Bone marrow (tissue), 2 donors: ENCODE measurements around the gene NUPR2.
"Not testable (repeated sequence)": the region's sequence is repeated elsewhere in the genome, so short reads cannot be mapped to it uniquely, and the experiment has no call there.

ENCODE experiments used
- DNase-seq, 2 donors: peaks; one replicate each; lab custom pipeline; 2025; lab: John Stamatoyannopoulos, UW

NUPR2 gene, protein sequence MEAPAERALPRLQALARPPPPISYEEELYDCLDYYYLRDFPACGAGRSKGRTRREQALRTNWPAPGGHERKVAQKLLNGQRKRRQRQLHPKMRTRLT

DNA sequence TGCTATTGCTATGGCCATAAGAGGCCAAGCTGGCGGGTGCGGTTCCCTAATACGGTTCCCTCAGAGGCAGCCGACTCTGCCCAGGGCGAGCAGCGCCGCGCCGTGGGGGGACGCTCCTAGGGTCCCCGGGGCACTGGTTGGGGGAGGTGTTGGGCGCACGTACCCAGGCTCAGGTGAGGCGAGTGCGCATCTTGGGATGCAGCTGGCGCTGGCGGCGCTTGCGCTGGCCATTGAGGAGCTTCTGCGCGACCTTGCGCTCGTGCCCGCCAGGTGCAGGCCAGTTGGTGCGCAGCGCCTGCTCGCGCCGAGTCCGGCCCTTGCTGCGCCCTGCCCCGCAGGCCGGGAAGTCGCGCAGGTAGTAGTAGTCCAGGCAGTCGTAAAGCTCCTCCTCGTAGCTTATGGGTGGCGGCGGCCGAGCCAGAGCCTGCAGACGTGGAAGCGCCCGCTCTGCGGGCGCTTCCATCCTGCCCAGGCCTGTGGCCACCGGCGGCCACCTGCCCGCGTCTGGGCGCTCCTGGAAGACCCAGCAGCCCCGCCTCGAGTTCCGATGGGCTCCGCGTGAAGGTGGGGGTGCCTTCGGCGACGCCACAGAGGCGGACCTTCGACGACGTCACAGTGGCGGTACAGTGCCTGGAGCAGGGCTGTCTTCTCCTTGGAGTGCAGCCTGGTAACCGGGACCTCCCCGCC, at the start of gene NUPR2:
Gene NUPR2, minus strand, starts transcription at position 566 of the 687 bp plus-strand sequence. Its CDS starts 103 bp downstream, at position 463.
- no peak for DNase-seq

DNA sequence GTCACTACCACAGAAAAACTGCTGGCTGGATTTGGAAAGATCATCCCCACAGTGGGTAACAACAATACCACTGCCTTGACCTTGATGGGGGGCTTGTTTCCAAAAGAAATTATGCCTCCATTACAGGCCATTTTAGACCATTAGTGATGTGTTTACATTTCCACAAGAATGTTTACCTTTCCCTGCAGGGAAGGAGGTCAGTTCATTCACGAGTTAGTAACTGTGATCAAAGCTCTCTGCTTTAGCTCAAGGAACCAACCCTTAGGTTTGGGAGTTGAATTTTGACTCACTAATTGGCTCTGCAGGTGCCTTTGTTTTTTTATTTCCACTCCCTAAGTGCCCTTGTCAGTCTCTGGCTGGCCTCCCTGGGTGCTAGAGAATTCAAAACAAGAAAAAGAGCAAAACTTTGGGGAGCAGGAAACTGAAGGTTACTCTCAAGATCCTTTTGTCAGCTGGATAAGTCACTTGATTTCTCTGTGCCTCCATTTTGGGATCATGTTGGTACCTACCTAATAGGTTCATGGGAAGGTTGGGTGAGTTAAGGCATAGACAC, 41.1 kb upstream of the NUPR2 start:
- no peak for DNase-seq

DNA sequence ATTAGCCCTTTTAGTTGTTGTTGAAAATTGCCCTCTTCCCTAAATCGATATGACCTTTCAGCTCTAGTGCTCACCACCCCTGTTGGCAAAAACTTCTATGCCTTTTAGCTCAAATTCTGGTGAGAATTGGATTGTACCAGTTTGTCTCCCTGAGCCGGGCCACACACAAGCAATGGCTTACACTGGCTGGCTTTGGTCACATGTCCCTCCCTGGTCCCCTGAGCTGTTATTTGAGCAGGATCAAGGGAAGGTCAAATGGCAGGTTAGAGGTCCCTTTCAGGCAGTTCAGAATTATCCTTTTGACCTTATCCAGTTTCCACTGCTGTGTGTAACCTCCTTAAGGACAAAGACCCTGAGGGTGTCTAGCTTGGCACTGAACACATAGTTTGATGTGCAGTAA, 14.8 kb upstream of the NUPR2 start:
- not testable (repeated sequence) for DNase-seq

DNA sequence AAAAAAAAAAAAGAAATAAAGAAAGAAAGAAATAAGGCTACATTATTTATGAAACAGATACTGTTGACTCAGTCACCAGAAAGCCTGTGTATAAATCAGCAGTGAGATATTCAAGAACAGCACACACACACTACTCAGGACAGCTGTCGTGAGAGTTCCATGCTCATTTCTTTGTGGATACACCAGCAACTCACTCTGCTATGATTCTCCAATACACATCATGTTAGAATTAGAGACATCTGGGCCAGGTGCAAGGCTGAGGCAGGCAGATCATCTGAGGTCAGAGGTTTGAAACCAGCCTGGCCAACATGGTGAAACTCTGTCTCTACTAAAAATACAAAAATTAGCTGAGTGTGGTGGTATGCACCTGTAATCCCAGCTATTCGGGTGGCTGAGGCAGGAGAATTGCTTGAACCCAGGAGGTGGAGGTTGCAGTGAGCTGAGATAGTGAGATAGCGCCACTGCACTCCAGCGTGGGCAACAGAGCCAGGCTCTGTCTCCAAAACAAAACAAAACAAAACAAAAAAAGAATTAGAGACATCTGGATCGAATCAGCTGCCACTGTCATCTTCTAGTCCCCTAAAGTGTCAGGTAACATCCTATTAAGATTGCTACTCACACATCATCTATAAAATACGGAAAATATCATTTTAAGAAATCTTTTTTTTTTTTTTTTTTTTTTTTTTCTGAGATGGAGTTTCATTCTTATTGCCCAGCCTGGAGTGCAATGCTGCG, 11.2 kb upstream of the NUPR2 start:
- DNase-seq, result no peak

DNA sequence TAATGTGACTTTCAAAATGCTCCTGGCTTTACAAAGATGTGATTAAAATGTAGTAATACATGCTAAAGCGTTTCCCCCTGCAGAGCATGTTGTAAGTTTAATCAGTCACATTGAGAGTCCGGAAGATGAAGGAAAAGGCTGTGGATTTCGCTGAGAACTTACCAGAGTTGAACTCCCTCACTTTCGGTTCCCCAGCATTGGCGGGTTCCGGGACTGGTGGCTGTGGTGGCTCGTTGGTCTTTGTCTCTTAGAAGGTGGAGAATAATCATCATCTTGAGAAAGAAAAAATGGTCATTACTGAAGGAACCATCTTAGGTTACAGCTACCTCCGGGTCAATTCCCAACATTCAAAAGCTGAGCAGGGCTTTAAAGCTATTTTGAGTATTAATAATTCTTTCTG, 9.6 kb upstream of the NUPR2 start:
- DNase-seq, result no peak

DNA sequence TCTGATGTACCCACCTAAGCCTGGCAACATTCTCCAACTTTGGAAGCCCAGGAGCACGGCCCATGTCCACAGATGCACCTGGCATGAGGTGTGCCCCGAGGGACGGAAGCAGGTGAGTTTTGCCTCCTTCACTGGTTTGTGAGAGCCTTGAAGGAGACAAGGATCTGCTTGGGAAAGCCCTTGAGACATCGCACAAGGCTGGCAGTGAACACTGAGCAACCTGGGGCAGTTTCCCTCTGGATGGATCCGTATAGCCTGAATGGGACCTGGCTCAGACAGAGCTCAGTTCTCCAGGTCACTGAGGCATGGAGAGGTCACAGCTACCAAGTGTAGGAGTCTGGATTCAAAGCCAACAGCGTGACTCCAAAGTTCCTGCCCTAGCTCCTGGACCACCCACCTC, 8.8 kb upstream of the NUPR2 start:
- DNase-seq, result no peak

DNA sequence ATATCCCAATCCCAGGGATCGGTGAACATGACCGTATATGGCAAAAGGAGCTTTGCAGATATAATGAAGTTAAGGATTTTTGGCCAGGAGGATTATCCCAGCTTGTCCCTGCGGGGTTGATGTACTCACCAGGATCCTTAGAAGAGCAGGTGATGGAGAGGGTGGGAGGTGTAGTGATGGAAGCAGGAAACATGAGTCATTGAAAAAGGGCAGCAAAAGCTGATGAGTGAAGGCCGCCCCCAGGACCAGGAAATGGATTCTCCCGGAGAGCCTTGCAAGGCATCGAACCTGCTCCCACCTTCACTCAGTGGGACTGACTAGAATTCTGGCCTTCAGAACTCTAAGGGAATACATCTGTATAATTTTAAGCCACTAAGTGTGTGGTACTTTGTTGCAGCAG, 5.2 kb upstream of the NUPR2 start:
- no peak for DNase-seq

DNA sequence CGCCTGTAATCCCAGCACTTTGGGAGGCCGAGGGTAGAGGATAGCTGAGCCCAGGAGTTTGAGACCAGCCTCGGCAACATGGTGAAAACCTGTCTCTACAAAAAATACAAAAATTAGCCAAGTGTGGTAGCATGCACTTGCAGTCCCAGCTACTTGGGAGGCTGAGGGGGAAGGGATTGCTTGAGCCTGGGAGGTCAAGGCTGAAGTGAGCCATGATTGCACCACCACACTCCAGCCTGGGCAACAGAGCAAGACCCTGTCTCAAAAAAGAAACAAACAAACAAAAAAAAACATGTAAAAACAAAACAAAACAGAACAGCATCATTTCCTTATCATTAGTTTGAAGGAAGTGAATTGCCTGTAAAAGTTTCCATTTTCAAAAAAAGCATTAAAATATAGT, 4.0 kb downstream of the NUPR2 start:
- not testable (repeated sequence) for DNase-seq

DNA sequence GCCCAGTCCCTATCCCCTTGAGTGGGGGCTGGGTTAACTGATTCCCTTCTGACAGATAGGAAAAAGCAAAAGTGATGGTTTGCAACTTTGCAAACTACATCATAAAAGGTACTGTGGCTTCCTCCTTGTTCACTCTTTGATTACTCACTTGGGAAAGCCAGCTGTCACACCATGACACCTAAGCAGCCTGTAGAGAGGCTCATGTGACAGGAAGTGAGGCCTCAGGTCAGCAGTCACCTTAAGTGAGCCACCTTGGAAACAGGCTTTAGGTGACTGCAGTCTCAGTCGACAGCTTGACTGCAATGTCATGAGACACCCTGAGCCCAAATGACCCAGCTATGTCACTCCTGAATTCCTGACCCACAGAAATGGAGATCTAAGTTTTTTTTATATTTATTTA, 5.6 kb downstream of the NUPR2 start:
- DNase-seq, result no peak

DNA sequence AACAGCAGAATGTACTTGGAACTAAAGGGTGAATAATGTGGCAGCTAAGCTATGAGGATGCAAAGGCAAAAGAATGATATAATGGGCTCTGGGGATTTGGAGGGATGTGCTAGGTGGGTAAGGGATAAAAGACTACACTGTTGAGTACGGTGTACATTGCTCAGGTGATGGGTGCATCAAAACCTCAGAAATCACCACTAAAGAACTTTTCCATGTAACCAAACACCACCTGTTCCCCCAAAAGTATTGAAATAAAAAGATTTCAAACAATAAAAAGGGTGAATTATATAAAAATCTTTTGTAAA, 8.3 kb downstream of the NUPR2 start:
- DNase-seq, result no peak

DNA sequence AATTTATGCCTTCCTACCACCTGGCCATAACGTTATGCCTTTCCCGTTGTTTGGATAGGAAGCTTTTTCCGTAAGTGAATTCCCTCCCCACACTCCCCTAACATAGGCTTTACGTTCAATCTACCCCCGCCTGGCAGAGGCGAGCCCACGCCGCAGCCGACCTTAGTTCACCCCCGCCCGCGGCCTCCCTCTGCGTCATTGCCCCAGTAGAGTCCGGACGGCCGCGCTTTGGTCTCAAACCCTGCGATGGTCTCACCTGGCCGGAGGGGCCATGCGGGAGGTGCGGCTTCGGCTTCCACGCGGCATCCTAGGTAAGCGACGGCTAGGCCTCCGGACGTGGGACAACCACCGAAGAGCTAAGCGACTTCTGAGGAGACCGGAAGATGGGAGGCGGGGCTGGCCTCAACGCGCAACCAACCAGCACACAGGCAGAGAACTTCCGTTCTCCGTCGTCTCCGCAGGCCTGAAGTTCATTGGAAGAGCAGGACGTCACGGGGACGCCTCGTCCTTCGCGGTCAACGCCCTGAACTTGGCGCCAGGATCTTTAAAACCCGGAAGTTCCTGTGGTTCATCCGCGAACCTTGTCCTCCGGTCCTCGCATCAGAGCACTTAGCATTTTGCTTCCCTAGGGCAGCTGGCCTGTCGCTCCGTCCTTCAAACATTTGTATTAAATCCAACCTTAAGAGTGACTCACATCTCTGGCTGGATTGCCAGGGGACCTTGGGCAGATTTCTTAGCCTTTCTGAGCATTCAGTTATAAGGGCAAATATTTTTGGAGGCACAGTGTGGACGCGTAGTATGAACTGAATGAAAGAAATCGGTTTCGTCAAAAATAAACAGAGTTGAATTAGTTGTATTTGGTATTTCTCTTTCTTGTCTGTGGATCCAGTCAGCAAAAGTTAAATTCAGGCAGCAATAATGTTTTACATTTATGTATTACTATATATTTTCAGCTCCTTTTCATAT, 9.8 kb downstream of the NUPR2 start, which contains the start of gene CHCHD2:
Gene CHCHD2, minus strand, starts transcription at position 369 of the 966 bp plus-strand sequence. Its CDS starts 63 bp downstream, at position 306.
- peak; percentile 72 to 98 for DNase-seq

DNA sequence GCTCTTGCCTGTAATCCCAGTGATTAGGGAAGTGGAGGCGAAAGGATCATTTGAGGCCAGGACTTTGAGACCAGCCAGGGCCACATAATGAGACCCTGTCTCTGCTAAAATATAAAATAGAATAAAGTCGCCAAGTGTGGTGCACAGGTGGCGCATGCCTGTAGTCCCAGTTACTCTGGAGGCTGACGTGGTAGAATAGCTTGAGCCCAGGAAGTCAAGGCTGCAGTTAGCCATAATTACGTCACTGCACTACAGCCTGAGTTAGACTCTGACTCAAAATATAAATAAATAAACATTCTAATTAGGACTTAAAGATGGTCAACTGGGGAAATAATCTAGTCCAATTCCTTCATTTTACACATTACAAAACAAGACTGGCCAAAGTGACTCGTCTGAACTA, 10.7 kb downstream of the NUPR2 start:
- DNase-seq, result no peak

DNA sequence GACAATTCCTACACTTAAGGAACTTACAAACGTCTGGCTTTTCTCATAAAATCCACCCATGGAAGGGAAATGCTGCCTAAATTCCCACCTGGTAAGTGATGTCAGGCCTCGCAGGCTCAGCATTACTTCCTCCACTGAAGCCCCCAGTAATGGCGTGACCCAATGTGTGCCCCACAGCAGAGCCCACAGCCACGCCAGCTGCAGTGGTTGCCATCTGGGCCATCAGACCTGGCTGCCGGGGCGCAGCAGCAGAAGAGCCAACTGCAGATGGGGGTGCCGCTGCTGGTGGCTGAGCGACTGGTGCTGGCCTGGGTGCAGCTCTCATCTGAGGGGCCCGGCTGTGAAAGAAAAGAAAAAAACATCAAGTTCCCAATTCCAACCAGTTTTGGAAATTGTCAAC, 12.1 kb downstream of the NUPR2 start:
- not testable (repeated sequence) for DNase-seq

DNA sequence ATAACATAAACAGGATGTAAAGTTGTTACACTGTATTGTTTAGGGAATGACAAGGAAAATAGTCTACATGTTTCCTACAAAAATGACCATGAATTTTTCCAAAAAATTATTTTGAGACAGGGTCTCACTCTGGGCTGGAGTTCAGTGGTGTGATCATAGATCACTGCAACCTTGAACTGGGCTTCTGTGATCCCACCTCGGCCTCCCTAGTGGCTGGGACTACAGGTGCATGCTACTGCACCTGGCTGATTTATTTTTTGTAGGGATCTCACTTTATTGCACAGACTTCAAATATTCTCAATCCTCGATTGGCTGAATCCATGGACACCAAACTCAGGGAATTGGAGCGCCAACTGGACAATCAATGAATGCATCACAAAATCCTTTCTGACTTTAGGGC, 16.6 kb downstream of the NUPR2 start:
- no peak for DNase-seq

DNA sequence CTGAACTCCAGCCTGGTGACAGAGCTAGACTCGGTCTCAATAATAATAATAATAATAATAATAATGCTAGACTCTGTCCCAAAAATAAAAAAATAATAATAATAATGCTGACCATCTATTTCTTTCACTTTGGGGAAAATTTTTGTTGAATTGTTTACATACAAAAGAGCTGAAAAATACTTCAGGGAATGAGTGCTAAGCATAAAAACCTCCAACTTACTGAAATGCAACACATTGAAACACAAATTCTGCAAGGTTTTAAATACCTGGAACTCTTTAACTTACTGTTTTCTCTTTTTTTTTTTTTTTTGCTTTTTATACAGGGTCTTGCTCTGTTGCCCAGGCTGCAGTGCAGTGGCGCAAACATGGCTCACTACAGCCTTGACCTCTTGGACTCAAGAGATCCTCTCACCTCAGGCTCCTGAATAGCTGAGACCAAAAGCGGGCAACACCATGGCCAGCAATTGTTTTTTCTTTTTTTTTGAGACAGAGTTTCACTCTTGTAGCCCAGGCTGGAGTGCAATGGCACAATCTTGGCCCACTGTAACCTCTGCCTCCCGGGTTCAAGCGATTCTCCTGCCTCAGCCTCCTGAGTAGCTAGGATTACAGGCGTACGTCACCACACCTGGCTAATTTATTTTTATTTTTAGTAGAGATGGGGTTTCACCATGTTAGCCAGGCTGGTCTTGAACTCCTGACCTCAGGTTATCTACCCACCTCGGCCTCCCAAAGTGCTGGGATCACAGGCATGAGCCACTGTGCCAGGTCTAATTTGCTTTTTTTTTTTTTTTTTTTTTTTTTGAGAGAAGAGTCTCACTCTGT, 17.8 kb downstream of the NUPR2 start:
- DNase-seq, result not testable (repeated sequence)

DNA sequence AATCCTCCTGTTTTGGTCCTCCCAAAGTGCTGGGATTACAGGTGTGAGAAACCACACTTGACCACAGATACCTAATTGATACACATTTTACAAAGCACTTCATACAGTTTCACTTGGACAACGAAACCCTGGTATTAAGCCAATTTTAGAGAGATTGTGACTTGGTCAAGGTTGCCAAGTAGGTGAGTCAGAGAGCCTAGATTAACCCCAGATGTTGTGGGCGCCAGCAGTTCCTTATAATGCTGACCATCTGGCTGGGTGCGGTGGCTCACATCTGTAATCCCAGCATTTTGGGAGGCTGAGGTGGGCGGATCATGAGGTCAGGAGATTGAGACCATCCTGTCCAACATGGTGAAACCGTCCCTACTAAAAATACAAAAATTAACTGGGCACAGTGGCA, 18.5 kb downstream of the NUPR2 start:
- no peak for DNase-seq

DNA sequence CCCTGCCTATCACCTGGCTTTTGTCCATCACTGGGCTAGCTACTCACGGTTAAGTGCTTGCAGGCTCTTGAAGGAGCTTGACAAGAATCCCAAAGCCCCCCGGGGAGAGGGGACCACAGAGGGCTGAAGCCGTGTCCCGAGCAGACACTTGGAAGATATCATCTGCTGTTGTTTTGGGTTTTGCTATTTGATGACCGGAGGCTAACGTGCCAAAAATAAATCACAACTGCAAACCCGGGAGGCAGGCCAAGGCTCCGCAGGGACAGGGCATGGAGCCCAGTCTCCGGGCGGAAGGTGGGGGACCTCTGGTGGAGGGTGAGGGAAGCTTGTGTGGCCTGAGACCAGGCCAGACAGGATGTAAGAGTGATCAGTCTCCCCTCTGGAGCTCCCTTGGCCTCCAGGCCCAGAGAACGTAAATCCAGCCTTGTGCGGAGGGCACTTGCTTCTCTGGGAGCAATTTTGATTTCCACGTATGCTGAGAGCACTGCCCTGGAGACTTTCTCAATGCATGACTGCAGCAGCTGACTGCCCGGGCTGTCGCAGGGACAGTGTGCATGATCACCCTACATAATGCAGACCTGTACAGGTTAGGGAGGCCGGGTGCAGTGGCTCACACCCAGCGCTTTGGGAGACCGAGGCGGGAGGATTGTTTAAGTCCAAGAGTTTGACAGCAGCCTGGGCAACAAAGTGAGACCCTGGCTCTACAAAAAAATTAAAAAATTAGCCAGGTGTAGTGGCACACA, 23.3 kb downstream of the NUPR2 start, which contains the start of gene PHKG1:
Gene PHKG1, minus strand, starts transcription at position 164 of the 743 bp plus-strand sequence. CDS start 4,011 bp downstream, outside the sequence.
- DNase-seq, result no peak

DNA sequence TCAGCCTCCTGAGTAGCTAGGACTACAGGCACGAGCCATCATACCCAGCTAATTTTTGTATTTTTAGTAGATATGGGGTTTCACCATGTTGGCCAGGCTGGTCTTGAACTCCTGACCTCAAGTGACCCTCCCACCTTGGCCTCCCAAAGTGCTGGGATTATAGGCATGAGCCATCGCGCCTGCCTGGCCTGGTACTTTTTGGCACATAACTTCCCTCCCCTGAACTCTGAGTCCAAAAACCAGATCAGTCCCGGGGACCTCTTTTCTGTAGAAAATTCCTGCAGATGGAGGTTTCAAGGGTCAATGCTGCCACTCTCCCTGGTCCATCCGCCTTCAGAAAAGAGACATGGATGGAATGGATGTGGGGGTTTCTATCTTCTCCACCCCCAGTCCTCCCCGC, 23.8 kb downstream of the NUPR2 start:
- DNase-seq, result not testable (repeated sequence)

DNA sequence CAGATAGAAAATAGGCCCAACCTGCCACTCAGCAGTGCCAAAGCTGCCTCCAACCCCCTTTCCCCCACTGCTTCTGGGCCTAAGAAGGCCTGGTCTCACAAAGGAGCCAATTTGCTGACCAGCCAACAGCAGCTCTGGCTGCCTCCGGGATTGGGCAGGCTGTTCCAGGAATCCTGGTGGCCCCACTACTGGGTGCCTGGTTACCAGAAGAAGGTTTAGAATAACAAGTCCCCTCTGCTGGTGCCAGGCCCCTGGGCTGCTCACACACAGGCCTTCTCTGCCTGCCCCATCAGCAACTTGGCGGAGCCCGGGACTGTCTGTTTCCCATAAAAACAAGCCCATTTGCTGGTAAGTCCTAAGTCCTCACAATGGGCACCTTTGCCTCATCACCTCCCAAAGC, 24.6 kb downstream of the NUPR2 start:
- DNase-seq, result no peak

DNA sequence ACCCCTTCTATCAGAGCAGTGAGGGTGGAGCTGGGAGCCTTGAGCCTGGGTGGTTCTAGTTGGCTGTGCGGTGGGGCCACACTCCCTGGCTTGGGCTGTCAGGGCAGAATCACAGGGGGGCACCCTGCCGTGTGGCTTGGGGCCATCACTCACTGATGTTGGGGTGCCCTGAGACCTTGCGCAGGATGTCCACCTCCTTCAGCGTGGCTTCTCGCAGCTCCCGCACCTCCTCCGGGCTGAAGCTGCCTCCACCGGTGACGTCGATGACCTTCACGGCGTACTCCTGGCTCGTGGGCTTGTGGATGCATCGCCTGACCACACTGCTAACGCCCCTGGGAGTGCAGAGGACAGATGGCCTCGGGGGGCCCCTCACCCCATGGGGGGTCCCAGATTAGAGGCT, 28.8 kb downstream of the NUPR2 start:
- DNase-seq, result no peak
